Activated CD8-positive, alpha-beta memory T cell treated with anti-CD3 and anti-CD28 coated beads, Interleukin-2, amount 50 U/mL, for 48 hours (primary cell): ENCODE data around the gene PATJ.
A peak's percentile ranks its signal among the peaks of the same experiment; 100 is the strongest.

Experiments
- DNase-seq: peaks from one replicate; pipeline ENCODE4 v3.0.0-alpha.2; 2020

PATJ gene

DNA sequence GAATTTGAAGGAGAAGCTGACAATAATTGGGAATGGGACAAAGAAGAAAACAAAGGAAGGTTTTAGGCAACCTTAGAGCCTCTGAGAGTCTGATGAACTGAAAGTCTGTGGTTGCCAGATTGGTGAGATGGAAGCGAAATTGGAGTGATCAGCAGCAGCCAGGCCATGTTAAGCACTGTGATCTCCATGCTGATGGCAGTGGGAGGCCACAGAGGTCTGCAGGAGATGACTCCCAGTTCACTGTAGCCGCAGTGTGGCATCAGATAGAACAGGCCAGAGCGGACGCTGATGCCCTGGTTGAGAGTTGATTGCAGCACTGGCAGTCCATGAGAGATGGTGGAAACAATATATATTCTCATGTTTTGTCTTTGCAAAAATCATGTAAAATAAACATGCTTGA, 314.9 kb downstream of the PATJ start:
- no peak for DNase-seq

DNA sequence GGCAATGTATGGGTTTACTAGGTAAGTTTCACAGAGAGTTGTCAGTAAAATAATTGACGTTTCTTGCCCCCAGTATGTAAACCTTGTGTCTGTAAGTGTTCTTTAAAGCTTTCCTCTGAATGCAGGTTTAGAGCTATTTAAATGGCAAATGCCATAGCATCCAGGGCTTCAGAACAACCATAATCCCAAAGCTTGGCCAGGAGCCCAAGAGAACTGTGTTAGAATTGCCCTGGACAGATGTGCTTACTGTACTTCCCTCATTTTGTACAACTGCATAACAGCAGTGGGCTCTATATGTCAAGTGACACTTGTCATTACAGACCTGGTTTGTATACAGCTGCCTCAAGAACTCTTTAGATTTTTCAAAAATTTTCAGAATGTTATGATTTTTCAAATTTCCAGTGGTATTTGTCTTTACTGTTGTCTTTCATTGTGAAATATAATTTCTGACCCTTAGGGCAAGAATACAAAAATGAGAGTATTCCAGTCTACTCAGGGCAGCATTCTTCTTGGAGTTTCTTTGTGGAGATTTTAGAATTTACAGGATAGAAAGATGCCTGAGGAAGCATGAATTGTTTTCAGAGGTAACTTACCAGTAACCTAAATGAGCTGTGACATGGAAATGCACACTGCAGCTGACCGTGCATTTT, 315.5 kb downstream of the PATJ start:
- DNase-seq, result no peak

DNA sequence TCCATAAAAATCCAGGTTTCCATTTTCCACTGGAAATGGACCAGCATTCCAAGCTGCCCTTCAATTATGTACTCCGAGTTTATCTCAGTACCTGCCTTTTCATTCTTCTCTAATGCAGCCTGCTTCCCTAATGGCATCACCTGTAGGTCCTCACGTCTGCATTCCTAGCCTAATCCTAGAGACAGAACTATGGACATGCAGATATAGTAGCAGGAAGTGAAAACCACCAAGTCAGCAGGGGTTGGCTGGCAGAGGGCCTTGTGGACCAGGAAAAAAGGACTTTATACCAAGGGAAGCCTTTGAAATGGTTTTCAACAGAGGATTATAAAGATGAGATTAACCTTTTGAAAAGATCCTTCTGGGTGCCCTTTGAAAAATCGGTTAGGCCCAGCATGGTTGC, 316.7 kb downstream of the PATJ start:
- no peak for DNase-seq

DNA sequence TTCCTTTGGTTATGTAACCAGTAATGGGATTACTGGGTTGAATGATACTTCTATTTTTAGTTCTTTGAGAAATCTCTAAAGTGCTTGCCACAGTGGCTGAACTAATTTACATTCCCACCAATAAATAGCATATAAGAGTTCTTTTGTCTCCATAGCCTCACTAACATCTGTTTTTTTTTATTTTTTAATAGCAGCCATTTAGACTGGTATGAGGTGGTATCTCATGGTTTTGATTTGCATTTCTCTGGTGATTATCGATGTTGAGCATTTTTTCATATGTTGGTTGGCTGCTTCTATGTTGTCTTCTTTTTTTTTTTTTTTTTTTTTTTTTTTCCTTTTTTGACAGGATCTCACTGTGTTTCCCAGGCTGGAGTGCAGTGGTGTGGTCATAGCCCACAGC, 319.8 kb downstream of the PATJ start:
- no peak for DNase-seq

DNA sequence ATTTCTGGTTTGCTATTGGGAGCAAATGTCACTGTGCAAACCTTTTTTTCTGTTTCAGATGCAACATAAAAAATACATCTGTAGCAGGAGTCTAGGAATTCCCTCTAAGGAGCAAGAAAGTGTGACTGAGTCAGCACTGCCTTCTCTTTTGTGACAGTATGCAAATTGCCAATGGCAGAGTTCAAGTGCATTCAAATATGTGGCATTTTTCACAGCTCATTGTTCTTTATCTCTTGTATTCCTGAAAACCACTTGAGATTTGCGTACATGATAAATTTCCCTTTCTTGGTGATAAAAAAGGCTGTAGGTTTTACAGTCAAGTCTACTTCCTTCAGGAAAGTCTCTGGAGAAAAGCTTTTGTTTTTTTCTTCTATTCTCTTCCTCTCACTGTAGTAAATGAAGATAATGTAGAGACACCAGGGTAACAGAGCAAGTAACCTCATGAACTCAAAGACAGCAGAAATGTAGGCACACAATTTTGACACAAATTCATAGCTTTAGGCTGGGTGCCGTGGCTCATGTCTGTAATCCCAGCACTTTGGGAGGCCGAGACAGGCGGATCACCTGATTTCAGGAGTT, 322.6 kb downstream of the PATJ start:
- no peak for DNase-seq

DNA sequence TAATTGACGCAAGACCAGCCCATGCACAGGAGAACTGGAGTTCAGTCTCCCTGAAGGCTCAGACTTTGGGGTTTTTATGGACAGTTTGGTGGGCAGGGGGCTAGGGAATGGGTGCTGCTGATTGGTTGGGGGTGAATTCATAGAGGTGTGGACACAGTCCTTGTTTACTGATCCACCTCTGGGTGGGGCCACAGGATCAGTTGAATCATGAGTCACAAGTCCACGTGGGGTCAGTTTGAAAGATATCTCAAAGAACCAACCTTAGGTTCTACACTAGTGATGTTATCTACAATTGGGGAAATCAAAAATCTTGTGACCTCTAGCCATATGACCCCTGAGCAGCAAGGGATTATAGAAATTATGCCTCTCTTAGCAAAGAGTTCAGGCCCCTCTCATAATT, 324.4 kb downstream of the PATJ start:
- DNase-seq, result no peak

DNA sequence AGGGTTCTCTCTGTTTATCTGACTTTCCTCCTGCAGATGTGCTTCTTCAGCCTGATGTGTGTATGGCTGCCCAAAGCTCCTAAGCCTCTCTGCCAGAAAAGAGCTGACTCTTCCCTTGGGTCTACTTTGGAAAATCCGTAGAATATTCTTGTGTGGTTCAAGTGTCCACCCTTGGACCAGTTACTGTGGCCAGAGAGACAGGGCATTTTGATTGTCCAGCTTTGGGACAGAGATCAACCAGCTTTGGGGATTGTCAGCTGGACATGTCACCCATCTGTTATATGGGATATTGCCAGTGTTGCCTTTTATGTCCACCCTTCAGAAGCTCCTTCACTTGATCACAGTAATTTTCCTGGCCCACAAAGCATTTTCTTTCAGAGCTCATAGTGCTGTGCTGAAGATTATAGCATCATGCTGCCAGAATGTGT, 326.1 kb downstream of the PATJ start:
- no peak for DNase-seq

DNA sequence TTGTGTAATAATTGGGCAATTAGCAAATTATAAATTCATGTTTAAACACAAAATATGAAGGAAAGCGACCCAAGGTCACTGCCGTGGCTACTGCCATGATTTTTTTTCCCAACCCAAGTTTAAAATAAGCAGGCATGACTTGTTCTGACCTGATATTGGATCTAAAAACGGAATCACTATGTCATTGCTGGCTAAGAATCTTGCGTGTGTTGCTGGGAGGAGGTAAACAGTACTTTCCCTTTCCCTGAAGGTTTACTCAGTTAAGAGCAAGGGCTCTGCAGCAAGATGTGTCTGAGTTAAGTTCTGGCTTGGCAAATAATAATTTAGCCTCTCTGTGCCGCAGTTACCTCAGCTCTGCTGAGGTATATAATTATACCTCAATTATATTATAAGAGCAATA, 326.7 kb downstream of the PATJ start:
- no peak for DNase-seq

DNA sequence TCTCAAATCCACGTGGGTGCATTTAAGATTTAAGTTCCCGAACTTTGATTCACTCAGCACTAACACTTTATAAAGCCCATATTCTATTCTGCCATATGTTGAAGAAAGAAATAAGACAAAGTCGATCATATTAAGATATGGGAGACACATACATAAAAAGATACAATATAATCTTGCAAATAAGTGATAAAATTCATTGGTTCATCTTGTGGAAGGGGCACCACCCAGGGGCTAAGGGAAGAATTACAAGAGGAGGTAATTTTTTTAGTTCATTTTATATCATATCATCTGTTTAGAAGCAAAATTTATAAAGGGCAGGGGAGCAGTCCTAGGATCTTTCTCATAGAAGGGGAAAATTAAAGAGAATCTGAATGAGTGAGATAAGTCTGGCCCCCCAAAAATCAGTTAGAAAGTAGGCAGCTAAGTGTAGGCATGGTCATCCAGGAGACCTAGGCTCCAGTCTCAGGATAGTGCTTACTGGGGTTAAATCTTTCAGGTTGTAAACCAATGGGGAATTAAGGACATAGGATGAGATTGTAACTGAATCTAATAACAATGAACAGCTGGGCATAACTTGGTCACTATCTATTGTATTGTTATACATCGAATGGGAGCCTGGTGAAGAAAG, 328.2 kb downstream of the PATJ start:
- no peak for DNase-seq

DNA sequence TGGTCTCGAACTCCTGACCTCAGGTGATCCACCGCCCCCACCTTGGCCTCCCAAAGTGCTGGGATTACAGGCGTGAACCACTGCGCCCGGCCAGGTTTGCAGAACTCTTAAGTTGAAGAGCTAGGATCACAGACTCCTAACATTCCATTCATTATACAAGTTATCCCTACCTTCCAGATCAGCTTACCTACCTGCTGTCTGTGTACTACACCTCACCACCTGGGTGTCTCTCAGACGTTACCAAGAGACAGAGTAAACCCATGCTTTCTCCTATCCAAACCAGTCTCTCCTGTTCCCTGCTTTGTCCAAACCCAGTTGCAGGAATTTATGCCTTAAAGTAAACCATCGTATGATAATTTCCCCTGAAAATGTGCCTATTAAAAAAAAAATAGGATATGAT, 329.4 kb downstream of the PATJ start:
- no peak for DNase-seq

DNA sequence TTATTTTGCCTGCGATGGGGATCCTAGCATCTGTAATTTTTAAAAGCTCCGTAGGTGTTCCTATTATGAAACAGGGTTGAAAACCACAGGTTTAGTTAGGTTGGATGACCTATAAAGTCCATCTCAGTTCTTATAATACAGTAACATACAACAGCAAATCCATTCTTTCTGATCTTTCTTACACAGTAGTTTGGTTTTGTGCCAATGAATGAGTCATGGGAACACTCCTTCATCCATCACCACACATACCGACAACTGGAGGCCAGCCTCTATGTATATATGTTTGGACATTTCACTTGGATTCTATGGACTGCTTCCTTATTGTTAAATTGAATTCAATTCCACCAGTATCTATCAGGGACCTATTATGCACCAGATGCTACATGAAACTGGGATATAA, 334.0 kb downstream of the PATJ start:
- DNase-seq, result no peak

DNA sequence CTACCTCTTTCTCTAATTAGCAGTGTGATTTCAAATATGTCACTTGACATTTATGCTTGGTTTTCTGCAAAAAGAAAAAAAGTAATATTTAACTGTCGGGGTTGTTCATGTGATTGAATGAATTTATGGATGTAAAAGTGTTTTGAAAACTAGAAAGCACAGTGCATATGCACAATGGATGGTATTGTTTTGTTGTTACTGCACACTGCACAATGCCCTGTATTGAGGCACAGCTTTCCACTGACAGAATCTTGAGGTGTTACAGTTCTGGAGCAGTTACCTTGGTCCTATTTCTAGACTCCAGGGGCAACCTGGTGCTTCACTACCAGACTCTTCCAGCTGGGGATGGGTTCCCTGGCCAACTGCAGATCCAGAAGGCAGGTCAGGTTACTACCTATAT, 335.5 kb downstream of the PATJ start:
- DNase-seq, result no peak

DNA sequence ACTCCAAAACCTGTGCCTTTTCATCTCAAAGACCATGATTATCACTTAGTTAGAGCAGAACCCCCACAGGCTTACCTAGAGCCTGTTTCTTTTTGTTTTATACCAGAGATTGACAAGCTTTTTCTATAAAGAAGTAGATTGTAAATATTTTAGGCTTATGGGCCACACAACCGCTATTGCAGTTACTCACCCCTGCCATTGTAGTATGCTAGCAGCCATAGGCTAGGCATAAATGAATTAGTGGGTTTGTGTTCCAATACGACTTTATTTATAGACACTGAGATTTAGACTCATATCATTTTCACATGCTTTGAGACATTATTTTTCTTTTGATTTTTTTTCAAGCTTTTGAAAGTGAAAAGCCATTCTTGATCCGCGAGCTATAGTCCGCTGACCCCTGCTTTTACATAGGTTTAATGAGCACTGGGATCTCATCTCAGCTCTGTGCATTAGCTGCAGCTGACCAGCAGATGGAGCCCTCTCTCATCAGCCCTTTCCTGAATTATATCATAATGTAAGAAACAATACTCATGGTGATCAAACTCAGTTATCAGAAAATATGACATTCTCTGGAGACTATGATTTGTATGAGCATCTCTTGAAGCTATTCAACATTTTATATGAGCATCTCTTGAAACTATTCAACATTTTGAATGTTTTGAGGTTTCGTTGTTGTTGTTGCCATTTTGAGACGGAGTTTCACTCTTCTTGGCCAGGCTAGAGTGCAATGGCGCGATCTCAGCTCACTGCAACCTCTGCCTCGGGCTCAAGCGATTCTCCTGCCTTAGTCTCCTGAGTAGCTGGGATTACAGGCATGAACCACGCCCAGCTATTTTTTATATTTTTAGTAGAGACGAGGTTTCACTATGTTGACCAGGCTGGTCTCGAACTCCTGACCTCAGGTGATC, 340.4 kb downstream of the PATJ start:
- DNase-seq, result peak; percentile 52

DNA sequence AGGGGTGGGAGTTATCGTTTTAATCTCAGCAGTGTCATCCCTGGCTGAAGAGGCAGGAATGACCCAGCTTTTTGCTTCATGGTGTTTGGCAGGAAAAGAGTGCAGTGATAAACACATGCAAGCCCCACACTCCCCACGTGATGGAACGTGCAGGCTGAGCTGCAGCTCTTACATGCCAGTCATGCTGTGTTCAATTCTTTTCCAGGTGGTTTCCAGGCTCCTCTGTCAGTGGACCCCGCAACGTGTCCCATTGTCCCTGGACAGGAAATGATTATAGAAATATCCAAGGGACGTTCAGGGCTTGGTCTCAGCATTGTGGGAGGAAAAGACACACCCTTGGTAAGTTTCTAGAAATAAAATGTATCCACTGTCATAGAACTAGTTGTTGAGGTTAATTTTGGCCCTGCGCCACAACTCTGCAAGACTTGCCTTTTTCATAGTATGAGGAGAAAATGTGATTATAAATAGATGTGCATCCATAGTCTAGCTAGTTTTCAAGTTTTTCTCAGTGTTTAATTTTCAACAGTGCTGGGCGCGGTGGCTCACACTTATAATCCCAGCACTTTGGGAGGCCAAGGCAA, 342.1 kb downstream of the PATJ start:
- DNase-seq, result no peak

DNA sequence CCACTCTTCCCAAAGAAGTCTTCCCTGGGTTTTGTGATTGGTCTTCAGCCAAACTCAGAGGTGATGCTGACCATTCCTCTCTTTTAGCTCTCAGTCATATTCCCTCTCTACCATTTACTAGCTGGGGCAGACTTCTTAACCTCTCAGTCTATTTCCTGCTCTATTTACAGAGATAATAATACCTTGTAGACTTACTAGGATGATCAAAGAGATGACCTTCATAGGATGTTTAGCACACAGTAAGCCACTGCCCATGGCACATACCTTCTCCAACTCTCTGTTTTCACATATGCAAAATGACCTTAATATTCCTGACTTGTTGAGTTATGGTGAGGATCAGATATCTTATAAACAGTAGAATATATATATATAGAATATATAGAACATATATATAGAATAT, 346.2 kb downstream of the PATJ start:
- no peak for DNase-seq

DNA sequence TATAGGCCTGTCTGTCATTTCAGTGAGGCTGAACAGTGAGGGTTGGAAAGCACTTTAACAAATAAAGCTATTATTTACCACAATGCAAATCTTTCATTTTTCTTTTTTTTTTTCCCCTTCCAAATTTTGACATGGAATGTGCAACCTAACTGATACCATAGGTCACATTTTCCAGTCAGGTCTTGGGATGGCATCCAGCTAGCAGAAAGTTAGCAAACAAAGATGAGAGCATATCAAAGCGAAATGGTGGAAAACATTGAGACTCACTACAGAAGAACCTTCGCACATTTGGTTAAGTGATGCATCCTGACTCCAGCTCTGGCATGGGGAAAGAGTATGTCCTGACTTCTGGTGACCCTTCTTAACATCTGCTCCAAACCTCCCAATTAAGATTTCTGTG, 347.3 kb downstream of the PATJ start:
- DNase-seq, result no peak

DNA sequence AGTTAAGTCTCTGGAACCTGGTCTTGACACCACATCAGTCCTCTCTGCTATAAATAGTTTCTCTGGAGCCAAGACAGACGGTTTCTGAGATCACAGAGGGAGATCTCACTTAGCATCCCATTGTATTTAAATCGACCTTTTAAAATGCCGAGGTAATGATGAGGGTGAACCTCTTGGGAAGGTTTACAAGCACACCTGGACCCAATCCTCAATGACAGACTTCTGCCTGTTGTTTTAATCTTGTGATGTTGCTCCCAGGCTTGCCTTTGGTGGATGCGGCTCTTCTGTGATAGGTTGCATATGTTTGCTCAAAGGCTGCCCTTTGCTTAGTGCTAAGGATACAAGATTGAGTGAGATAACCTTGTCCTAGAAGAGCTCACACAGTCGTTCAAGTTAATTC, 347.7 kb downstream of the PATJ start:
- DNase-seq, result no peak

DNA sequence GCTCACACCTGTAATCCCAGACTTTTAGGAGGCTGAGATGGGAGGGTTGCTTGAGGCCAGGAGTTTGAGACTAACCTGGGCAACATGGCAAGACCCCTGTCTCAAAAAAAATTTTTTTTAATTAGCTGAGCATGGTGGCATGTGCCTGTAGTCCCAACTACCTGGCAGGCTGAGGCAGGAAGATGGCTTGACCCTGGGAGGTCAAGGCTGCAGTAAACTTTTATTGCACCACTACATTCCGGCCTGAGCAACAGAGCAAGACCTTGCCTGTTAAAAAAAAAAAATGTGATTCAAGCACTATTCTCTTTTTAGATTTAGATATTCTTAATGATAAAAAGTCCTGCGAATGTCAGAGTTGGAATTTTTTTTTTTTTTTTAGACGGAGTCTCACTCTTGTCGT, 349.8 kb downstream of the PATJ start:
- no peak for DNase-seq

DNA sequence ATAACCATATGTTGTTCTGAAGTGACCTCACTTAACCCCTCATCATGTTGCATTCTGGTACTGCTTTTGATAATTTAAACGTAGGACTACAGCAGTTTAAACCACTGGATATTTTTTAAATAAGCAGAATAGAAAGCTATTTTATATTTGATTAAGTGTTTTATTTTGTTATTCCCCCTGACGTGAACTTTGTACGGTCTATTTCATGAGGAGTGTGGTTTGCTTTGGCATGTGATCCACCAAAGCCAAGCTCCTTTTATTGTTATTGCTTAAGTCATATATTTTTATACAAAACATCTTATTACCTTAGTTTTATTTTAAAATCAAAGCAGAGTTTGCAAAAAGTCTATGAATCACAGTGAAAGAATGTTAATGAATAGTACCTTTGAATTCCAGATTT, 351.0 kb downstream of the PATJ start:
- DNase-seq, result no peak

DNA sequence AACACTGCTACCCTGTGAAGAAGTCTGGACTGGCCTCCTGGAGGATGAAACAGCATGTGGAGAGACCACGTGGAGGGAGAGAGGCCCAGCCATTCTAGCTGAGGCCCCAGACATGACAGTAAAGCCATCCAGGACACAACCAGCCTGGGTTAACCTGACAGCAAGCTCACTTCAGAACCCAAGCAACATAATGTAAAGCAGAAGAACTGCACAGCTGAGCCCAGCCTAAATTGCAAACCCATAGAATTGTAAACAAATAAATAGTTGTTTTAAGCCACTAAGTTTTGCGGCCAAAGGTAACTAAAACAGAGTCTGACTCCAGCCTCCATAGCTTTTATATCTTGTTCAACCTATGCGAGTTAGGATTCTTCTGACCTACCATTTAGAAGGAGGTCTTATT, 355.2 kb downstream of the PATJ start:
- DNase-seq, result no peak

DNA sequence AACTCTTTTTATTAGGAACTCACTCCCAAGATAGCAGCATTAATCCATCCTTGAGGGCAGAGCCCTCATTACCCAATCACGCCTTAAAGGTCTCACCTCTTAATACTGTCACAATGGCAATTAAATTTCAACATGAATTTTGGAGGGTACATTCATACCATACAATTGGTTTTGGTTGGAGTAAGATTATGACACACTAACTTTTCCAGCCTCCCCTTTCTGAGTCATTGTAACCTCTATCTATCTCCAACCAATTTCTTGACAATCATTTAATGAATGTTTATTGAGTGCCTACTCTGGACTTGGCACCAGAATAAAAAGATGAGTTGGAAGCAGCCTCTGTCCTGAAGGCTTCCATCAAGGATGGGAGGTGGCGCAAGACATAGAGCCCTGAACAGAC, 358.2 kb downstream of the PATJ start:
- DNase-seq, result no peak

DNA sequence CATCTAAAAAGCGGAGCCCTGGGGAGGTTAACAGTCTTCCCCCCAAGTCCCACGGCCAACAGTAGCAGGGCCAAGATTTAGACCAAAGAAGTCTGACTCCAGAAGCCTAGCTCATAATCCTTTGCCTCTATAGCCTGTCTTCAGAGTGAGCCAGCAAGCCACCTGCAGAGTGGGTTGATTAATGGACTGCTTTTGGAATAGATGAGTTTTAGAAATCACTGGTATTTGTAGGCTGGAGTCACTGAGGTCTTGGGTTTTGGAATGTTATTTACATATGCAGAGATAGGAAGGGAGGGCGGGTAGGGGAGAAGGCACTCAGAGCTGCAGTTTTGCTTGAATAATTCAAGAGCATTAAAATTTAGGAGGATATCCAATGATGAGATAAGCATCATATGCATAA, 361.6 kb downstream of the PATJ start:
- no peak for DNase-seq

DNA sequence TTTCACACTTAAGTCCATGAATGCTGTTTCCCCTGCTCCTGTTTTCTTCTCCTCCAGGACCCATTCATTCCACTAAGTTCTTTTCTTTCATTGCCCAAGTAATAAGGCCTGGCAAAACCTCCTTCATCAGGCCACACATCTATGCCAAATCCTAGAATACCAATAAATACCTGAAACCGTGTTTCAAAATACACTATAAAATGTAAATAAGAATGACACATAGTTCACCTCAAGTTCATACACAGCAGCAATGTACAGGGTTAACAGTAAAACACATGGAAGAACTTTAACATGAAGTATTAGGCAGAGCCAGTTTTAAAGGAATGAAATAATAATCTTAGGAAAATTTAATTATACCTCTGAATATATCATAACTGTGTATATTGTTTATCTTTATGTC, 365.6 kb downstream of the PATJ start:
- DNase-seq, result no peak
